Measurements from ENCODE around the gene DTNA. TPM values are rescaled to one million over a fixed set of nuclear protein-coding genes. Genes with fewer than 3 reads are reported as not detected.

Gene DTNA
- total RNA-seq, 1 experiment from 2014 or later = 0.77 TPM

DNA sequence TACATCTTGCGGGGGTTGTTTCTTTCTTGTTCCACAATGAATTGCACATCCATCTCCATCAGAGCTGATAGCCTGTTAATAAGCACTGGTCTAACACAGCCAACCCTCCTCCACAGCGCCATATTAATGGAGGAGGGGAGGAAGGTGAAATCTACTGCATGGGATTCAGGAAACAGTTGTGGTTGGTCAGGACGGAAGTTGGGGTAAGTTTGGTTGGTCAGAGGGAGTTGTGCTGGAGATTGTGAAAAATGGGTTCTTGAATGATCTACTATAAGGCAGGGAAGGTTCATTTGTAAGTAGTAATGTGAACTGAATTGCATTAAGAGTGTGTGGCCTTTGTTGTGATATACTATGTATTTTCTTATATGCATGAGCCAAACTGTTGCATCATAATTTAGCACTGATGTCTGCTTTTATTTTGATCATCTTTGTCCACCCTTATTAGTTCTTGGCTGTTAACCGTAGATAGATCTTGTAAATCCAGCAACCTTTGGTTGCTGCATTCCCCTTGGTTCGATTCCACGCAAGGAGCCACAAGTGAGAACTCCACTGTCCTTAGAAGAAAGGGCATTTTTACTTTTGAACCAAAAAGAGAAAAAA is 180.5 kb downstream of the DTNA start:
- Histone ChIP-seq H3K27ac (ENCODE audit: low read length) (no peak overlapping the region), H3K36me3 (ENCODE audit: control insufficient read depth, insufficient read depth, low read length) (no peaks in the 10 kb centered on the region), H3K4me1 (ENCODE audit: control insufficient read depth, insufficient read depth, low read length) (no peaks in the 10 kb centered on the region), H3K27me3 (ENCODE audit: control insufficient read depth, insufficient read depth, low read length) (no peaks in the 10 kb centered on the region), H3K4me3 (ENCODE audit: low read depth in 2 of 2, low read length in 2 of 2) (no peak overlapping the region), H3K9me3 (ENCODE audit: control insufficient read depth, insufficient read depth, low read depth, low read length) (no peaks in the 10 kb centered on the region)
- TF ChIP-seq TCF7L2 (IDR thresholded peaks at IDR 0.05; ENCODE audit: low read depth, low read length) (no peak), POLR2AphosphoS5 (IDR thresholded peaks at IDR 0.05; ENCODE audit: low read depth, low read length) (no peak), SIN3A (IDR thresholded peaks at IDR 0.05; ENCODE audit: borderline replicate concordance, insufficient read depth, low read depth, low read length) (no peak)
- TF ChIP-seq, protein P1, sequence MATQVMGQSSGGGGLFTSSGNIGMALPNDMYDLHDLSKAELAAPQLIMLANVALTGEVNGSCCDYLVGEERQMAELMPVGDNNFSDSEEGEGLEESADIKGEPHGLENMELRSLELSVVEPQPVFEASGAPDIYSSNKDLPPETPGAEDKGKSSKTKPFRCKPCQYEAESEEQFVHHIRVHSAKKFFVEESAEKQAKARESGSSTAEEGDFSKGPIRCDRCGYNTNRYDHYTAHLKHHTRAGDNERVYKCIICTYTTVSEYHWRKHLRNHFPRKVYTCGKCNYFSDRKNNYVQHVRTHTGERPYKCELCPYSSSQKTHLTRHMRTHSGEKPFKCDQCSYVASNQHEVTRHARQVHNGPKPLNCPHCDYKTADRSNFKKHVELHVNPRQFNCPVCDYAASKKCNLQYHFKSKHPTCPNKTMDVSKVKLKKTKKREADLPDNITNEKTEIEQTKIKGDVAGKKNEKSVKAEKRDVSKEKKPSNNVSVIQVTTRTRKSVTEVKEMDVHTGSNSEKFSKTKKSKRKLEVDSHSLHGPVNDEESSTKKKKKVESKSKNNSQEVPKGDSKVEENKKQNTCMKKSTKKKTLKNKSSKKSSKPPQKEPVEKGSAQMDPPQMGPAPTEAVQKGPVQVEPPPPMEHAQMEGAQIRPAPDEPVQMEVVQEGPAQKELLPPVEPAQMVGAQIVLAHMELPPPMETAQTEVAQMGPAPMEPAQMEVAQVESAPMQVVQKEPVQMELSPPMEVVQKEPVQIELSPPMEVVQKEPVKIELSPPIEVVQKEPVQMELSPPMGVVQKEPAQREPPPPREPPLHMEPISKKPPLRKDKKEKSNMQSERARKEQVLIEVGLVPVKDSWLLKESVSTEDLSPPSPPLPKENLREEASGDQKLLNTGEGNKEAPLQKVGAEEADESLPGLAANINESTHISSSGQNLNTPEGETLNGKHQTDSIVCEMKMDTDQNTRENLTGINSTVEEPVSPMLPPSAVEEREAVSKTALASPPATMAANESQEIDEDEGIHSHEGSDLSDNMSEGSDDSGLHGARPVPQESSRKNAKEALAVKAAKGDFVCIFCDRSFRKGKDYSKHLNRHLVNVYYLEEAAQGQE (IDR thresholded peaks at IDR 0.05; ENCODE audit: insufficient read depth in 1 of 2, low read depth in 2 of 2, low read length in 1 of 2) = no peak
- TF ChIP-seq, protein P2, sequence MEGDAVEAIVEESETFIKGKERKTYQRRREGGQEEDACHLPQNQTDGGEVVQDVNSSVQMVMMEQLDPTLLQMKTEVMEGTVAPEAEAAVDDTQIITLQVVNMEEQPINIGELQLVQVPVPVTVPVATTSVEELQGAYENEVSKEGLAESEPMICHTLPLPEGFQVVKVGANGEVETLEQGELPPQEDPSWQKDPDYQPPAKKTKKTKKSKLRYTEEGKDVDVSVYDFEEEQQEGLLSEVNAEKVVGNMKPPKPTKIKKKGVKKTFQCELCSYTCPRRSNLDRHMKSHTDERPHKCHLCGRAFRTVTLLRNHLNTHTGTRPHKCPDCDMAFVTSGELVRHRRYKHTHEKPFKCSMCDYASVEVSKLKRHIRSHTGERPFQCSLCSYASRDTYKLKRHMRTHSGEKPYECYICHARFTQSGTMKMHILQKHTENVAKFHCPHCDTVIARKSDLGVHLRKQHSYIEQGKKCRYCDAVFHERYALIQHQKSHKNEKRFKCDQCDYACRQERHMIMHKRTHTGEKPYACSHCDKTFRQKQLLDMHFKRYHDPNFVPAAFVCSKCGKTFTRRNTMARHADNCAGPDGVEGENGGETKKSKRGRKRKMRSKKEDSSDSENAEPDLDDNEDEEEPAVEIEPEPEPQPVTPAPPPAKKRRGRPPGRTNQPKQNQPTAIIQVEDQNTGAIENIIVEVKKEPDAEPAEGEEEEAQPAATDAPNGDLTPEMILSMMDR (IDR thresholded peaks at IDR 0.05) = no peak
- POLR2A ChIA-PET = interaction anchor here (0.6 kb wide), 1 partner anchor 97 kb away, joined by 3 read pairs; no protein-coding TSS in a partner anchor
- ATAC-seq (no peak), DNase-seq (ENCODE audit: low read depth, low spot score) (no peak)
- intact Hi-C loops (cut with micrococcal nuclease; ENCODE audit: unreplicated experiment) = no loop called here
- CTCF ChIA-PET = no interaction called here
- in situ Hi-C loops (cut with HindIII; ENCODE audit: low pct_unique_long_range_greater_than_20kb, low sequenced_read_pairs) = no loop called here
- no TSS peak for BruUV-seq (replicated peaks)

DNA sequence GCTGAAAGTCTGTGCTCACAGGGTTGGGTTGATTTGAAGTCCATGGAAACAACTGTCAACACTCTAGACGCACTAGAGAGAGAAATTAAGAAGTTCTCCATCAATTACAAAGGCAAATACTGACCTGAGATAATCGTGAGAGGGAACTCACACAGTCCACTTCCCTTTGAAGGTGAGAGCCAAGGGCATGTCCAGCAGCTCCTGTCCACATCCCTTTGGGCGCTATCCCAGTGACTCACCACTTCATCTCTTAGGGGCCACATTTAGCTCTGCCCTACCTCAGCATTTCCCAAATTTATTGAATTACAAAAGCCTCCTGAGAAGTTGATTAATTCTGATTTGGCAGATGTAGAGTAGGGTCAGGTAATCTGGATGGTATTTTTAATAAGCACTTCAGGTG is 182.3 kb downstream of the DTNA start:
- Histone ChIP-seq H3K4me1 (ENCODE audit: control insufficient read depth, insufficient read depth, low read length) (no peaks in the 10 kb centered on the region), H3K4me3 (ENCODE audit: low read depth in 2 of 2, low read length in 2 of 2) (no peak overlapping the region), H3K36me3 (ENCODE audit: control insufficient read depth, insufficient read depth, low read length) (no peaks in the 10 kb centered on the region), H3K27me3 (ENCODE audit: control insufficient read depth, insufficient read depth, low read length) (no peaks in the 10 kb centered on the region), H3K9me3 (ENCODE audit: control insufficient read depth, insufficient read depth, low read depth, low read length) (no peaks in the 10 kb centered on the region), H3K27ac (ENCODE audit: low read length) (no peak overlapping the region)
- in situ Hi-C loops (cut with HindIII; ENCODE audit: low pct_unique_long_range_greater_than_20kb, low sequenced_read_pairs) (no loop called here), intact Hi-C loops (cut with micrococcal nuclease; ENCODE audit: unreplicated experiment) (no loop called here)
- TF ChIP-seq, protein P2 (IDR thresholded peaks at IDR 0.05) = no peak
- TF ChIP-seq SIN3A (IDR thresholded peaks at IDR 0.05; ENCODE audit: borderline replicate concordance, insufficient read depth, low read depth, low read length) (no peak), TCF7L2 (IDR thresholded peaks at IDR 0.05; ENCODE audit: low read depth, low read length) (no peak), POLR2AphosphoS5 (IDR thresholded peaks at IDR 0.05; ENCODE audit: low read depth, low read length) (no peak)
- TF ChIP-seq, protein P1 (IDR thresholded peaks at IDR 0.05; ENCODE audit: insufficient read depth in 1 of 2, low read depth in 2 of 2, low read length in 1 of 2) = no peak
- DNase-seq (ENCODE audit: low read depth, low spot score) = no peak
- ChIA-PET CTCF (no interaction called here), POLR2A (no interaction called here)
- BruUV-seq (replicated peaks) = no TSS peak
- ATAC-seq = no peak

Data from Panc1 (cell line).